Central memory CD8-positive, alpha-beta T cell (primary cell): ENCODE results near the gene WNK1.

Experiments used
- ATAC-seq: fragments of 150-1000 bp; cut with Tn5 transposase; replicated peaks from 2 replicates; pipeline ENCODE4 v1.10.0; 2022; ENCODE audit warnings: mild to moderate bottlenecking, moderate FRiP score, moderate number of reproducible peaks; ENCODE audit not compliant: poor library complexity, severe bottlenecking; ENCODE audit errors: extremely low read depth
- DNase-seq, 2 donors: peaks; one replicate each; pipeline ENCODE4 v3.0.0; 2021; ENCODE audit warnings: low spot score in 2 of 2
- H3K27ac Mint-ChIP-seq: one replicate; pipeline ENCODE4 v1.8.0; 2022; ENCODE audit warnings: low read depth, mild to moderate bottlenecking, moderate library complexity, mixed read lengths
- H3K27me3 Mint-ChIP-seq: one replicate; pipeline ENCODE4 v1.8.0; 2022; ENCODE audit warnings: mixed read lengths
- H3K36me3 Mint-ChIP-seq: one replicate; pipeline ENCODE4 v1.8.0; 2022; ENCODE audit warnings: mild to moderate bottlenecking, moderate library complexity, mixed read lengths; ENCODE audit not compliant: insufficient read depth
- H3K4me1 Mint-ChIP-seq: one replicate; pipeline ENCODE4 v1.8.0; 2022; ENCODE audit warnings: mixed read lengths
- H3K4me3 Mint-ChIP-seq: one replicate; pipeline ENCODE4 v1.8.0; 2022; ENCODE audit warnings: mild to moderate bottlenecking, moderate library complexity, mixed read lengths
- H3K9me3 Mint-ChIP-seq: one replicate; pipeline ENCODE4 v1.8.0; 2022; ENCODE audit warnings: mixed read lengths

WNK1 gene

DNA sequence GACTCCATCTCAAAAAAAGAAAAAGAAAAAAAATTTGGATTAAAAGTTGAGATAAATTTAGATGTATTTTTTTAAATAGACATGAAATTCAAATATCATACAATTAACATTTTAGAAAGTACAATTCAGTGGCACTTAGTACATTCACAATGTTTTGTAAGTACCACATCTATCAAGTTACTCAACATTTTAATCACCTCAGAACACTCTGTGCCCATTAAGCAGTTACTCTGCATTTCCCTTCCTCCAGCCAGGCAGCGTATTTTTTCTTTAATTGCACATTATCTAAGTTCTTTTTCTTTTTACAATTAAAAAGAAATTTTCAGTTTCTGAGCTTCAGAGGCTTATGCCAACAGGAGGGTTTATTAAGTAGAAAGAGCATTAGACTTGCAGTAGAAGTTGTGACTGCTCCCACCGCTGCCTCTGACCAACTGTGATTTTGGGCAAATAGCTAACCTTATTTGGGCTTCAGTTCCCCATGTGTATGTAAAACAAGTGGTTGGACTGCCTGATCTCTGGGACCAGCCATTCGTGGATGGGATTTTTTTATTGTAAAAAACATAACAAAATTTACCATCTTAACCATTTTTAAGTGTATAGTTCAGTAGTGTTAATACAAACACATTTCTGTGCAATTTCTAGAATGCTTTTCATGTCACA is 65.7 kb downstream of the WNK1 start:
- Mint-ChIP-seq H3K36me3 (peaks cover 26% of the 10 kb centered on the region), H3K27me3 (no peaks in the 10 kb centered on the region), H3K27ac (peak overlapping the region; percentile 41), H3K4me1 (peaks cover 62% of the 10 kb centered on the region), H3K4me3 (no peak overlapping the region), H3K9me3 (peaks cover under 1% of the 10 kb centered on the region)
- DNase-seq (no peak), ATAC-seq (no peak)

DNA sequence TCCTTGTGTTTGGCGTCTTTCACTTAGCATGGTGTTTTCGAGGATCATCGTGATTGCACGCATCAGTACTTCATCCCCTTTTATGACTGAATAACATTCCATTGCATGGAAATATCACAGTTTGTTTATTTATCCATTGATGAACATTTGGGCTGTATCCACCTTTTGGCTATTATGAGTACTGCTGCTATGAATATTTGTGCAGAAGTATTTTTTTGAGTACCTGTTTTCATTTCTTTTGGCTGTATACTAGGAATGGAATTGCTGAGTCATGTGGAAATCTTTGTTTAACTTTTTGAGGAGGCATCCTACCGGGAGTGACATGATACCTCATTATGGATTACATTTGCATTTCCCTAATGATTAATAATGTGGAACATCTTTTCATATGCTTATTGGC is 66.4 kb downstream of the WNK1 start:
- peaks cover 22% of the 10 kb centered on the region for H3K36me3 Mint-ChIP-seq
- DNase-seq = no peak
- no peak overlapping the region for H3K4me3 Mint-ChIP-seq
- peaks cover 6% of the 10 kb centered on the region for H3K9me3 Mint-ChIP-seq
- ATAC-seq = no peak
- no peaks in the 10 kb centered on the region for H3K27me3 Mint-ChIP-seq
- H3K4me1 Mint-ChIP-seq = peaks cover 64% of the 10 kb centered on the region
- H3K27ac Mint-ChIP-seq = peak overlapping the region; percentile 41

DNA sequence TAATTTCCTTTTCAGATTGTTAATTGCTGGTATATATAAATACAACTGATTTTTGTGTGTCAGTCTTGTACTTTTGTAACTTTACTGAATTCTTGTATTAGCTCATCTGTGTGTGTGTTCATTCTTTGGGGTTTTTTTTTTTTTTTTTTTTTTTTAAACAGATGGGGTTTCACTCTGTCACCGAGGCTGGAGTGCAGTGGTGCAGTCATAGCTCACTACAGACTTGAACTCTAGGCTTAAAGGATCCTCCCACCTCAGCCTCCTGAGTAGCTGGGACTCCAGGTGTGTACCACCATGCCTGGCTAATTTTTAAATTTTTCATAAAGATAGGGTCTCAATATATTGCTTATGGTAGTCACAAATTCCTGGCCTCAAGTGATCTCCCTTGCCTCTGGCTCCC is 68.0 kb downstream of the WNK1 start:
- Mint-ChIP-seq H3K27me3 (no peaks in the 10 kb centered on the region), H3K9me3 (peaks cover 6% of the 10 kb centered on the region), H3K27ac (peak overlapping the region; percentile 41), H3K36me3 (peaks cover 14% of the 10 kb centered on the region), H3K4me1 (peaks cover 76% of the 10 kb centered on the region), H3K4me3 (peak overlapping the region; percentile 31)
- ATAC-seq = no peak
- no peak for DNase-seq

DNA sequence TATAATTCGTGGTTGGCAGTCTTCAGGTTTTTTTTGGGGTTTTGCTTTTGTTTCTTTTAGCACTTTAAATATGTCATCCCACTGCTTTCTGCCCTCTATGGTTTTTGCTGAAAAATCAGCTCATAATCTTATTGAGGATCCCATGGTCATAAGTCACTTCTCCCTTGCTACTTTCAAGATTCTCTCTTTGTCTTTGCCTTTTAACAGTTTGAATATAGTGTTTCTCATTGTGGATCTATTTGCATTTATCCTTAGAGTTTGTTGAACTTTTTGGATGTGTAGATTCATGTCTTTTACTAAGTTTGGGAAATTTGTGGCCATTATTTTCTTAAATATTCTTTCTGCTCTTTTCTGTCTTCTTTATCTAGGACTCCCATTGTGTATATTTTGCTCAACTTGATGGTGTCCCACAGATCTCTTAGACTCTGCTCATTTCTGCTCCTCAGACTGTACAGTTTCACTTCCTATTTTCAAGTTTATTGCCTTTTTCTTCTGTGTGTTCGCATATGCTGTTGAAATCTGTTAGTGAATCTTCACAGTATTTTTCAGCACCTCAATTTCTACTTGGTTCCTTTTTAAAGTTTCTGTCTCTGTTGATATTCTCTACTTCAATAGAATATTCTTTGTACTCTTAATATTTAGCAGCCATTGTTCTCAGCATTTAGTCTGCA is 70.8 kb downstream of the WNK1 start:
- no peak for ATAC-seq
- peak overlapping the region; percentile 41 for H3K27ac Mint-ChIP-seq
- peaks cover 63% of the 10 kb centered on the region for H3K4me1 Mint-ChIP-seq
- H3K27me3 Mint-ChIP-seq = no peaks in the 10 kb centered on the region
- H3K4me3 Mint-ChIP-seq = no peak overlapping the region
- DNase-seq = no peak
- H3K9me3 Mint-ChIP-seq = peaks cover 6% of the 10 kb centered on the region
- H3K36me3 Mint-ChIP-seq = peaks cover 7% of the 10 kb centered on the region

GRCh38 chr12:826331-826730 is 74.0 kb downstream of the WNK1 start:
- H3K4me3 Mint-ChIP-seq = no peak overlapping the region
- H3K36me3 Mint-ChIP-seq = peaks cover 32% of the 10 kb centered on the region
- H3K27me3 Mint-ChIP-seq = no peaks in the 10 kb centered on the region
- DNase-seq (no peak), ATAC-seq (no peak)
- H3K4me1 Mint-ChIP-seq = peaks cover 51% of the 10 kb centered on the region
- peak overlapping the region; percentile 16 for H3K27ac Mint-ChIP-seq
- peaks cover 6% of the 10 kb centered on the region for H3K9me3 Mint-ChIP-seq

GRCh38 chr12:828726-829395 is 76.5 kb downstream of the WNK1 start:
- Mint-ChIP-seq H3K27me3 (no peaks in the 10 kb centered on the region), H3K27ac (peak overlapping the region; percentile 8), H3K4me3 (no peak overlapping the region), H3K9me3 (no peaks in the 10 kb centered on the region), H3K36me3 (peaks cover 43% of the 10 kb centered on the region), H3K4me1 (peaks cover 46% of the 10 kb centered on the region)
- ATAC-seq = no peak
- no peak for DNase-seq

DNA sequence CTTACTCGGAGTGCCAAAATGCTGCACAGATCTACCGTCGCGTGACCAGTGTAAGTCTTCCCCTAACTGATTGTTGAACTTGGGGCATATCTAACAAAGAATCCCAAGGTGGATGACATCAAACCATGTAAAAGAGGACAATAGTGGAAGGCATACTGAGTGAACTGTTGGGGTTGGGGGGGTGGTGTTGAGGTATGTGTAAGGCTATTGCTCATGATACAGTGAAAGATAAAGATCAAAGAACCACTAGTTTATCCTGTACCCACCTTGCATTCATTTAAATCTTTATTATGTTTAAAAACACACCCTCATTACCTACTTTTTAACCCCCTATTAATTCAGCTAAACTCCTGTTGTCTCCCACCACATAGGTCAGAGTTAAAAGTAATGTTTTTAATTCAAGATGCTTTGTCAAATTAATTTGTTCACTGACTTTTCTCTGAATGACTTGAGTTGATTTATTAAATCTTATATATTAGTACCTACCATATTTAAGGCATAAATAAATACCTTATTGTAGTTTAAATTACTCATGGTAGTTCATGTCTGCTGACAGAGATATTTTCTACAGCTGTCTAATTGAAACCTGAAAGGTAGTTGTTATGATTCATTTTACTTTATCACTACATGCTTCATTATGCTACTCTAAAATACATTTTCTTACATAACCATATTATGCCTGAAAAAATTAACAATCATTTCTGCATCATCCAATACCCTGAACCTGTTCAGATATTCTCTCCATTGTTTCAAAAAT is 77.9 kb downstream of the WNK1 start:
- Mint-ChIP-seq H3K4me3 (no peak overlapping the region), H3K27ac (peak overlapping the region; percentile 46), H3K4me1 (peaks cover 48% of the 10 kb centered on the region), H3K36me3 (peaks cover 45% of the 10 kb centered on the region), H3K9me3 (no peaks in the 10 kb centered on the region), H3K27me3 (no peaks in the 10 kb centered on the region)
- no peak for DNase-seq
- no peak for ATAC-seq

GRCh38 chr12:835754-836518 is 83.6 kb downstream of the WNK1 start:
- no peaks in the 10 kb centered on the region for H3K9me3 Mint-ChIP-seq
- ATAC-seq (no peak), DNase-seq (no peak)
- no peak overlapping the region for H3K4me3 Mint-ChIP-seq
- H3K4me1 Mint-ChIP-seq = peaks cover 52% of the 10 kb centered on the region
- no peaks in the 10 kb centered on the region for H3K27me3 Mint-ChIP-seq
- peaks cover 34% of the 10 kb centered on the region for H3K36me3 Mint-ChIP-seq
- peak overlapping the region; percentile 24 for H3K27ac Mint-ChIP-seq

DNA sequence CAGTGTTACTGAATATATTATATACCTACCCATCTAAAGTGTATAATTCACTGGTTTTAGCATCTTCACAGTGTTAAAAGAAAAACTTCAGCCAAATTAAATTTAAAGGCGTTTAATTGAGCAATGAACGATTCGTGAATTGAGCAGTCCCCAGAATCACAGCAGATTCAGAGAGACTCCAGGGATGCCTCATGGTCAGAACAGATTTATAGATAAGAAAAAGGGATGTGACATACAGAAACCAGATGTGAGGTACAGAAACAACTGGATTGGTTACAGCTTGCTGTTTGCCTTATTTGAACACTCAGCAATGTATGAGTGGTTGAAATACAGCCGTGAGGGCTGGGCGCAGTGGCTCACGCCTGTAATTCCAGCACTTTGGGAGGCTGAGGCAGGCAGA is 84.6 kb downstream of the WNK1 start:
- H3K27ac Mint-ChIP-seq = no peak overlapping the region
- no peak for DNase-seq
- H3K9me3 Mint-ChIP-seq = no peaks in the 10 kb centered on the region
- peaks cover 33% of the 10 kb centered on the region for H3K36me3 Mint-ChIP-seq
- no peak for ATAC-seq
- H3K4me3 Mint-ChIP-seq = no peak overlapping the region
- H3K27me3 Mint-ChIP-seq = no peaks in the 10 kb centered on the region
- peaks cover 63% of the 10 kb centered on the region for H3K4me1 Mint-ChIP-seq

DNA sequence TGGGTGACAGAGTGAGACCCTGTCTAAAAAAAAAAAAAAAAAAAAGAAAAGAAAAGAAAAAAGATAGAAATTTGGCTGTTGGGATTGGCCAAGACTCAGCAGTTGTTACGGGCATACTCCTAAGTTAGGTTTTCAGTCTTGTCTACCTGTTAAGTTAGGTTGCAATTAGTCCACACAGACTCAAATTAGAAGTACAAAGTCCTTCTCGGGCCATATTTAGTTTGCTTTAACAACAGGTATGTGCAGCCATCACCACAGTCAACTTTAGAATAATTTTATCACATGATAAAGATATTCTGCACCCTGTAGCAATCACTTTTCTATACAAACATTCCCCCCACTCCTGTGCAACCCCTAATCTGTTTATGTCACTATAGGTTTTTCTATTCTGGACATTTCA is 85.2 kb downstream of the WNK1 start:
- peaks cover 30% of the 10 kb centered on the region for H3K36me3 Mint-ChIP-seq
- peaks cover 67% of the 10 kb centered on the region for H3K4me1 Mint-ChIP-seq
- no peak for ATAC-seq
- H3K4me3 Mint-ChIP-seq = no peak overlapping the region
- no peaks in the 10 kb centered on the region for H3K27me3 Mint-ChIP-seq
- peak overlapping the region; percentile 27 for H3K27ac Mint-ChIP-seq
- no peaks in the 10 kb centered on the region for H3K9me3 Mint-ChIP-seq
- DNase-seq = no peak

GRCh38 chr12:843609-844008 is 91.2 kb downstream of the WNK1 start:
- ATAC-seq (no peak), DNase-seq (no peak)
- Mint-ChIP-seq H3K4me1 (peaks cover 58% of the 10 kb centered on the region), H3K27ac (no peak overlapping the region), H3K9me3 (no peaks in the 10 kb centered on the region), H3K4me3 (no peak overlapping the region), H3K36me3 (peaks cover 26% of the 10 kb centered on the region), H3K27me3 (no peaks in the 10 kb centered on the region)

DNA sequence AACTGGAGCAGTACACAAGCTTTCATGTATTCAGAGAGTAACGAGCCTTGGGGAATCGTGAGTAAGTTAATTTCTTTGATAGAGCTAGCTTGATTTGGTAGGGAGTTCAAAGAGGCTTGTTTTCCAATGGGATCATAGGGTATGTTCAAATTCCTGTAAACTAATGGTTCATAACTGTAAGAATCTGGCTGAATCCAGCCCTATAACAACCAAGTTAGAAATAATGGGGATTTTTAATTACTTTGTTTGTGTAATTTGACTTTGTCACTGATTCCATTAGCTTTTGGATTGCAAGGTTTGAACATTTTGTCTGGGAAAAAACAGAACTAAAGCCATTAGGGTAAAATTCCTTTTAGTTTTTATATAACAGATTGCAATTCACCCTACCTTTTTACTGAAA is 94.0 kb downstream of the WNK1 start:
- no peak for ATAC-seq
- no peak overlapping the region for H3K27ac Mint-ChIP-seq

More for the DNA sequence above, 94.0 kb downstream of the WNK1 start:
- Mint-ChIP-seq H3K9me3 (no peaks in the 10 kb centered on the region), H3K4me1 (peaks cover 53% of the 10 kb centered on the region), H3K4me3 (no peak overlapping the region), H3K36me3 (peaks cover 13% of the 10 kb centered on the region), H3K27me3 (no peaks in the 10 kb centered on the region)
- DNase-seq = no peak
